ENCODE measurements around the gene IPMK. TPM values are rescaled to one million over a fixed set of nuclear protein-coding genes. Genes with fewer than 3 reads are reported as not detected.
A peak's percentile ranks its signal among the peaks of the same experiment; 100 is the strongest.

Gene IPMK
- total RNA-seq, 1 donor from 2014 or later, result 5.5 TPM

DNA sequence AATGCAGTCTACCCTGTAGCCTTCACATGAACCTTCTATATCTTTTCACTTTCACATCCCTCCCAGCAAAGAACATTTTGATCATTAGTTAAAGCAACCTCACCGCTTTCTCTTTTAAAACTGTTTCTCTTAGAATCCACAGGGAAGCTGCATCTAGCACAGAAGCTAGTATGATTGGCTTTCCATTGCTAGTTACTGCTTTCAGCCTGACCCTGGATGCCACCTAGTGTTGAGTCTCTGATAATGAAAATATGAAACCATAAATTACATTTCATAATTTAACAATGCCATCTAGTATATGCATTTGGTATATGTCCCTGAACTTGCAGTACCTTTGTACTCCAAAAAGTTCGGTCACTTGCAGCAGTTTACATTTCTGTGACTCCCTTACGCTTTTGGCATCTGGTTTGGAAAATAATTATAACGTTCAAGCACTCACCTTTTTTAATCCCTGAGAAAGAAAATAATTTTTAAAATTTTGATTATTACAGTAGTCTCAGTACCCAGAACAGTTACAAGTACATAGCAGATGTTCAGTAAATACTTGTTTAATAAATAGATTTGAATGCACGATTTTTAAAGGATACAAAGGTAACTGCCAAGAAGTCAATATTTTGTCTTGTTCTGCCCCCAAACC, 24.0 kb upstream of the IPMK start:
- TF ChIP-seq, protein P1, sequence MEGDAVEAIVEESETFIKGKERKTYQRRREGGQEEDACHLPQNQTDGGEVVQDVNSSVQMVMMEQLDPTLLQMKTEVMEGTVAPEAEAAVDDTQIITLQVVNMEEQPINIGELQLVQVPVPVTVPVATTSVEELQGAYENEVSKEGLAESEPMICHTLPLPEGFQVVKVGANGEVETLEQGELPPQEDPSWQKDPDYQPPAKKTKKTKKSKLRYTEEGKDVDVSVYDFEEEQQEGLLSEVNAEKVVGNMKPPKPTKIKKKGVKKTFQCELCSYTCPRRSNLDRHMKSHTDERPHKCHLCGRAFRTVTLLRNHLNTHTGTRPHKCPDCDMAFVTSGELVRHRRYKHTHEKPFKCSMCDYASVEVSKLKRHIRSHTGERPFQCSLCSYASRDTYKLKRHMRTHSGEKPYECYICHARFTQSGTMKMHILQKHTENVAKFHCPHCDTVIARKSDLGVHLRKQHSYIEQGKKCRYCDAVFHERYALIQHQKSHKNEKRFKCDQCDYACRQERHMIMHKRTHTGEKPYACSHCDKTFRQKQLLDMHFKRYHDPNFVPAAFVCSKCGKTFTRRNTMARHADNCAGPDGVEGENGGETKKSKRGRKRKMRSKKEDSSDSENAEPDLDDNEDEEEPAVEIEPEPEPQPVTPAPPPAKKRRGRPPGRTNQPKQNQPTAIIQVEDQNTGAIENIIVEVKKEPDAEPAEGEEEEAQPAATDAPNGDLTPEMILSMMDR (IDR thresholded peaks at IDR 0.05; ENCODE audit: unreplicated experiment), result peak; percentile 65
- no peaks in the 10 kb centered on the region for H3K4me1 Mint-ChIP-seq (ENCODE audit: unreplicated experiment)
- no peak overlapping the region for H3K4me3 Mint-ChIP-seq (ENCODE audit: unreplicated experiment)
- H3K27me3 Mint-ChIP-seq (ENCODE audit: unreplicated experiment), result no peaks in the 10 kb centered on the region
- no peaks in the 10 kb centered on the region for H3K9me3 Mint-ChIP-seq (ENCODE audit: unreplicated experiment)
- no peaks in the 10 kb centered on the region for H3K36me3 Mint-ChIP-seq (ENCODE audit: low read depth, unreplicated experiment)
- no peak overlapping the region for H3K27ac Mint-ChIP-seq (ENCODE audit: unreplicated experiment)
- DNase-seq (ENCODE audit: low spot score), result no peak

DNA sequence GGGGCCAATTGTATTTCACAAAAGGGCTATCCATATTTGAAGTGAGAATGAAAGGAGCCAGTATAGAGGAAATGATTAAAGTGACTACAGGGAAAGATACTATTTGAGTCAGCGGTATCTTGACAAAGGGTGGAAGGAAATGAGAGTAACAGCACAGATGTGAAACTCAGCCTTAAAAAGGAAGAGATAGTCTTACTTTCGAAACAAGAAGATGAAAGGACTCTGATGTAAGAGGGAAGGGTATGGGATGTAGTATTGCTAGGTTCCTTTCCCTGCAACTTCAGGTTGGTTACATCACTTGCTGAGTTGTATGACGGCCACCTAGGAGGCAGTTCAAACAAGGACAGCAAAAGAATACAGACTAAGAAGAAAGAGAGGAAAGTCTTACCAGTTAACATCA, 14.9 kb upstream of the IPMK start:
- H3K4me3 Mint-ChIP-seq (ENCODE audit: unreplicated experiment), result peak overlapping the region; percentile 43
- TF ChIP-seq, protein P1 (IDR thresholded peaks at IDR 0.05; ENCODE audit: unreplicated experiment), result no peak
- H3K9me3 Mint-ChIP-seq (ENCODE audit: unreplicated experiment), result no peaks in the 10 kb centered on the region
- no peak for DNase-seq (ENCODE audit: low spot score)
- H3K27me3 Mint-ChIP-seq (ENCODE audit: unreplicated experiment), result peaks cover 5% of the 10 kb centered on the region
- H3K27ac Mint-ChIP-seq (ENCODE audit: unreplicated experiment), result peak overlapping the region; percentile 91
- H3K36me3 Mint-ChIP-seq (ENCODE audit: low read depth, unreplicated experiment), result no peaks in the 10 kb centered on the region
- peaks cover 29% of the 10 kb centered on the region for H3K4me1 Mint-ChIP-seq (ENCODE audit: unreplicated experiment)

DNA sequence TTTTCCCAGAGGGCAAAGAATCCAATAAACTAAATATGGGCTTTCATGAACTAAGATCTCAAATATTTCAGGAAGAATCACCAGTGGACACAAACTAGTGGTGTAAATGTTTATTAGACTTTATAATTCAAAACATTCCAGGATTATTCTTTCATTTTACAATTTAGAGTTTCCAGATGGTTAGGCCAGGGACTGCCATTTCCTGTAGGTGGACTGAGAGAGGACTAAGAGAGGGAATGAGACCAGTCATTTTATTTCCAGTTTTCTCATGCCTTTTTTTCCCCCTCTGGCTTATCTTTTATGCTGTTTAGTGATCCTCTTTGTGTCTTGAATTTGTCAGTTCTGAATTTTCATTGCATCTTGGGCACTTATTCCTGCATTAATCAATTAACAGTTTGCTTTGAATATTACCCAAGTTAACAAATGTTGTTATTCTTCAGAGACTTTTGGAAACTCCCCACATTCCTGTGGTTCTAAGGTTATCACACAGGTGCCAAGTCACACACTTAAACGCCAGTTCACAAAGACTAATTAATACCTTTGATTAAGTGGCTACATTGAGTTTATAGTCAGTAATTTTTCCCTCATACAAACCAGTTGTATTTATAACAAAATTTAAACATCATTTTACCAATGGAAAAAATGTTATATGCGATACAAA, 13.5 kb upstream of the IPMK start:
- Mint-ChIP-seq H3K4me1 (ENCODE audit: unreplicated experiment) (peaks cover 29% of the 10 kb centered on the region), H3K27me3 (ENCODE audit: unreplicated experiment) (peaks cover 5% of the 10 kb centered on the region), H3K9me3 (ENCODE audit: unreplicated experiment) (no peaks in the 10 kb centered on the region), H3K4me3 (ENCODE audit: unreplicated experiment) (no peak overlapping the region), H3K27ac (ENCODE audit: unreplicated experiment) (peak overlapping the region; percentile 32), H3K36me3 (ENCODE audit: low read depth, unreplicated experiment) (no peaks in the 10 kb centered on the region)
- no peak for DNase-seq (ENCODE audit: low spot score)
- TF ChIP-seq, protein P1 (IDR thresholded peaks at IDR 0.05; ENCODE audit: unreplicated experiment), result no peak

DNA sequence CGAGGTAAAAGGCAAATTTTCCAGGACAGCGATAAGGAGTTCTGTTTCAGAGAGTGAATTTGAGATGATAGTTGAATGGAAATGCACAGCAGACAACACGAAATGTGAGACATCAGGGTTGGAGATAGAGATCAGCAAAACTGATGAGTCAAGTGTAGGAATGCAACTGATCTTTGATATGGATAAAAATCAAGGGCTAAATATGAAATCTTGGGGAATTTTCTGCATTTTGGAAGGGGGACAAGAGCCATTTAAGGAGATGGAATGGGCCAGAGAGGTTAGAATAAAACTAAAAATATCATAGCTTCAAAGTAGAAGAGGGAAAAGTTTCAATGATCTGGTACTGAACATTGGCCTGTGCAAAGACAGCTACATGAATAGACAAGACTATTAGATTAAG, 12.8 kb upstream of the IPMK start:
- TF ChIP-seq, protein P1 (IDR thresholded peaks at IDR 0.05; ENCODE audit: unreplicated experiment), result no peak
- H3K27me3 Mint-ChIP-seq (ENCODE audit: unreplicated experiment), result peaks cover 5% of the 10 kb centered on the region
- H3K4me3 Mint-ChIP-seq (ENCODE audit: unreplicated experiment), result no peak overlapping the region
- DNase-seq (ENCODE audit: low spot score), result no peak
- no peaks in the 10 kb centered on the region for H3K36me3 Mint-ChIP-seq (ENCODE audit: low read depth, unreplicated experiment)
- H3K4me1 Mint-ChIP-seq (ENCODE audit: unreplicated experiment), result peaks cover 33% of the 10 kb centered on the region
- H3K27ac Mint-ChIP-seq (ENCODE audit: unreplicated experiment), result no peak overlapping the region
- H3K9me3 Mint-ChIP-seq (ENCODE audit: unreplicated experiment), result no peaks in the 10 kb centered on the region

DNA sequence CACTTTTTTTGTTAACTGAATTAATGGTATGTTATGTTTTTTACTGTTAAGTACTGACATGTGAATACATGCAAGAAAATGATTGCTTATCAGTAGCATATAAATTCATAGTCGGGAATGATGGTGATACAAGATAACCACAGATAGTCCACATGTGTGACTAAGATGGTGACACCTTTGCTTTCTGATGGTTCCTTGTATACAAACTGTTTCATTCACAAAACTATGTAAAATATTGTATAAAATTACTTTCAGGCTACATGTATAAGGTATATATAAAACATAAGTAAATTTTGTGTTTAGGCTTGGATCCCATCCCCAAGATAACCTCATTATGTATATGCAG, 11.2 kb upstream of the IPMK start:
- Mint-ChIP-seq H3K27me3 (ENCODE audit: unreplicated experiment) (peaks cover 5% of the 10 kb centered on the region), H3K27ac (ENCODE audit: unreplicated experiment) (no peak overlapping the region), H3K9me3 (ENCODE audit: unreplicated experiment) (no peaks in the 10 kb centered on the region), H3K4me1 (ENCODE audit: unreplicated experiment) (peaks cover 36% of the 10 kb centered on the region), H3K36me3 (ENCODE audit: low read depth, unreplicated experiment) (no peaks in the 10 kb centered on the region), H3K4me3 (ENCODE audit: unreplicated experiment) (no peak overlapping the region)
- TF ChIP-seq, protein P1 (IDR thresholded peaks at IDR 0.05; ENCODE audit: unreplicated experiment), result no peak
- no peak for DNase-seq (ENCODE audit: low spot score)

Measured in endothelial cell (in vitro differentiated cells).